ENCODE measurements around the gene AGRN.
"Not testable (repeated sequence)": the region's sequence is repeated elsewhere in the genome, so short reads cannot be mapped to it uniquely, and the experiment has no call there.

Gene AGRN

GRCh38 chr1:1020000-1020404 lies at the start of gene AGRN:
TSS of gene AGRN (plus strand) at chr1:1020120. CDS start at chr1:1020173, 53 bp downstream.
- no peak for DNase-seq (ENCODE audit: low spot score)

- DNase-seq (ENCODE audit: low spot score), result no peak
Observed at GRCh38 chr1:970242-970972, 49.5 kb upstream of the AGRN start.

- DNase-seq (ENCODE audit: low spot score), result no peak
Observed at GRCh38 chr1:970973-971730, 48.8 kb upstream of the AGRN start.

DNA sequence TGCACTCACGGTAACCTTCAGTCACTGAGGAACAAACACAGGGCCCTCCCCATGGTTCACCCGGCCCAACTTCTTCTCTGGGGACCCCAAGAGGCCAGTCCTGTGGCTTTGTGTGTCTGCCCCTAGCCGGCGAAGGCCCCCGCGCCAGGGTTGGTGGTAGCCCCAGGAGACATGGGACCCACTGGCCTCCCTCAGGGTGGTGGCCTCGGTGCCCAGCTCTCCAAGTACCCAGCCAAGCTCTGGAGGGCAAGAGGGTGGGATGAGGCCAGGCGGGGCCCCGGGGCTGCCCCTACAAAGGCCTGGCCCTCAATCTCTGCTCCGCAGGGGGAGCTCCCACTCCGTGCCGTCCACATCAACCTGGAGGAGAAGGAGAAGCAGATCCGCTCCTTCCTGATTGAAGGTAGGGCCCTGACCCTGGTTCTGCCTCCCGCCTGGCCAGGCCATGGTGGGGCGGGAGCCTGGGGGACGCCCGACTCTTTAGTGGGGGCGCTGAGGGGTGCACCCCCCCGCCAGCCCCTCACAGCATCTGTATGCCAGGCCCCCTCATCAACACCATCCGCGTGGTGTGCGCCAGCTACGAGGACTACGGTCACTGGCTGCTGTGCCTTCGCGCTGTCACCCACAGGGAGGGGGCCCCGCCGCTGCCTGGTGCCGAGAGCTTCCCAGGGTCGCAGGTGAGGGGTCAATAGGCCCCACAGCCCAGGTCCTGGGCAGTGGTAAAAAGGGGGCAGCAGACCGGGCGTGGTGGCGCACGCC lies 48.0 kb upstream of the AGRN start:
- DNase-seq (ENCODE audit: low spot score), result no peak

DNA sequence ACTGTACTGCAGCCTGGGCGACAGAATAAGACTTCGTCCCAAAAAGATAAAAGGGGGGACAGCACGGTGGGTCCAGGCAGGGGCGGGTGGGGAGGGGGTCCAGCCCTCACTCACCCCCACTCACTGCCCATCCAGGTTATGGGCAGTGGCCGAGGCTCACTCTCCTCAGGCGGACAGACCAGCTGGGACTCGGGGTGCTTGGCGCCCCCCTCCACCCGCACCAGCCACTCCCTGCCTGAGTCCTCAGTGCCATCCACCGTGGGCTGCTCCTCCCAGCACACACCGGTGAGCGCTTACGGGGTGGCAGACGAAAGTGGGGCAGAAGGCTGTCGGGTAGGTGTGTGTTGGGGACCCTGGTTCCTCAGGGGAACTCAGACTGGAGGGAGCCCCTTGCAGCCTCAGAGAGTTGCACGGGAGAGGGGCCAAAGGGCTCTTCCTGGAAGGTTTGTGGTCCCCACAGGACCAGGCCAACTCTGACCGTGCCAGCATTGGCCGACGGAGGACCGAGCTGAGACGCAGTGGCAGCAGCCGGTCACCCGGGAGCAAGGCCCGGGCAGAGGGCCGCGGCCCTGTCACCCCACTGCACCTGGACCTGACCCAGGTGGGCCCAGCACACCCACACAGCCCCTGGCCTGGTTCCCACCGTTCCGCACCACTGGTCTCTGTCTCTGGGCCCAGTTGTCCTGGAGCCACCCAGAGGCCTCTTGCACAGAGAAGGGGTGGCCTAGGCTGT lies 47.0 kb upstream of the AGRN start:
- DNase-seq (ENCODE audit: low spot score), result no peak

- no peak for DNase-seq (ENCODE audit: low spot score)
Observed at GRCh38 chr1:973459-974292, 46.2 kb upstream of the AGRN start.

DNA sequence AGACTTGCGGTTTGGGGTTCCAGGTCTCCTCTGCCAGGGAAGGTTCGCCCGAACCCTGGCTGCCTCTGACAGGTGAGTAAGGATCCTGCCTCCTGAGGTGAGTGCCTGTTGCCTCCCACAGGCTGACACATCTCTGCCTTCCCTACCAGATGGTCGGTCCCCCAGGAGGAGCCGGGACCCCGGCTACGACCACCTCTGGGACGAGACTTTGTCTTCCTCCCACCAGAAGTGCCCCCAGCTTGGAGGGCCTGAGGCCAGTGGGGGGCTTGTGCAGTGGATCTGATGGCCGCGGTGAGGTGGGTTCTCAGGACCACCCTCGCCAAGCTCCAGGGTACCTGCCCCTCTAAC lies 45.7 kb upstream of the AGRN start:
- no peak for DNase-seq (ENCODE audit: low spot score)

GRCh38 chr1:974687-975328 lies 45.1 kb upstream of the AGRN start:
- DNase-seq (ENCODE audit: low spot score), result no peak

- DNase-seq (ENCODE audit: low spot score), result no peak
Observed at GRCh38 chr1:975365-975764, 44.6 kb upstream of the AGRN start.

- peak; percentile 85 for DNase-seq (ENCODE audit: low spot score)
Observed at GRCh38 chr1:975896-976683, 43.8 kb upstream of the AGRN start.

DNA sequence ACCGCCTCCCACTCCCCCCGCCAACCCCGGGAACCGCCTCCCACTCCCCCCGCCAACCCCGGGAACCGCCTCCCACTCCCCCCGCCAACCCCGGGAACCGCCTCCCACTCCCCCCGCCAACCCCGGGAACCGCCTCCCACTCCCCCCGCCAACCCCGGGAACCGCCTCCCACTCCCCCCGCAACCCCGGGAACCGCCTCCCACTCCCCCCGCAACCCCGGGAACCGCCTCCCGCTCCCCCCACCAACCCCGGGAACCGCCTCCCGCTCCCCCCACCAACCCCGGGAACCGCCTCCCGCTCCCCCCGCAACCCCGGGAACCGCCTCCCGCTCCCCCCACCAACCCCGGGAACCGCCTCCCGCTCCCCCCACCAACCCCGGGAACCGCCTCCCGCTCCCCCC lies 43.1 kb upstream of the AGRN start:
- not testable (repeated sequence) for DNase-seq (ENCODE audit: low spot score)

- DNase-seq (ENCODE audit: low spot score), result no peak
Observed at GRCh38 chr1:978069-978834, 41.7 kb upstream of the AGRN start.

DNA sequence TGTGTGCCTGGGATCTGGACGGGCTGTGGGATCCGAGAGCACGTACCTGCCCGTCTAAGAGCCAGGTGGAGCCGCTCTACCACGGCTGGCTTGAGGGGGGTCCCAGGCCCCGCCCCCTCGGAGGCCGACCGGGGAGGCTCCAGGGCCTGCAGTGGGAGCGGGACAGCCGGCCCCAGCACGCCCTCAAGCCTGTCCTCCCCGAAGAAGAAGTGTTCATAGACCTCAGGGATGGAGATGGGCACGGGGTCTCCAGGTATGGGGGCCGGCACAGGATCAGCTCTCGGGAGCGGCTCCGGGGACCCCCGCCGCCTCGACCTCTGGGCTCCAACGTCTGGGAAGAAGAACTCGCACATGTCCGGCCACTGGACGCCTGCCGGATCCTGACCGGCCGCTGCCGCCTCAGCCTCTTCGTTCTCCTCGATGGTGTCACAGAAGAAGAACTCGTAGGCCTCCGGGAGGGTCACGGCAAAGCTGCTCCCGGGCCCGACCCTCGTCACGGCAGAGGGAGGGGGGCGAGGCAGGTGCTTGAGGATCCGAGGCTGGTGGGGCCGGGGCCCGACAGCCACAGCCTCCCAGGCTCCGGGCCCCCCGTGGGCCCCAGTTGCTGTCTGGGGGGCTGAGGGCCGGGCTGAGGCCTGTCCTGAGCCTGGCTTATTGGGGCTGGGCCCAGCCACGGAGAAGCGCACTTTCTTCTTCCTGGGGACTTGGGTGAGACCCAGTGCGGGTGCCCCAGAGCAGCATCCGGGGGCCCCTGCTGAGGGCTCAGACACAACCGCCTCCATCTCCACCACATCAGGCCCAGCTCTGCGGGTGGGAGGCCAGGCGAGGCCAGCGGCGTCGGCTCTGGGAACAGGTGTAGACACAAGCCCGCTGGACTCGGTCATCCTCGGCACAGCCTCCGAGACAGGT lies 40.8 kb upstream of the AGRN start:
- DNase-seq (ENCODE audit: low spot score), result no peak

- DNase-seq (ENCODE audit: low spot score), result no peak
Observed at GRCh38 chr1:979744-980072, 40.2 kb upstream of the AGRN start.

- no peak for DNase-seq (ENCODE audit: low spot score)
Observed at GRCh38 chr1:980137-980571, 39.8 kb upstream of the AGRN start.

DNA sequence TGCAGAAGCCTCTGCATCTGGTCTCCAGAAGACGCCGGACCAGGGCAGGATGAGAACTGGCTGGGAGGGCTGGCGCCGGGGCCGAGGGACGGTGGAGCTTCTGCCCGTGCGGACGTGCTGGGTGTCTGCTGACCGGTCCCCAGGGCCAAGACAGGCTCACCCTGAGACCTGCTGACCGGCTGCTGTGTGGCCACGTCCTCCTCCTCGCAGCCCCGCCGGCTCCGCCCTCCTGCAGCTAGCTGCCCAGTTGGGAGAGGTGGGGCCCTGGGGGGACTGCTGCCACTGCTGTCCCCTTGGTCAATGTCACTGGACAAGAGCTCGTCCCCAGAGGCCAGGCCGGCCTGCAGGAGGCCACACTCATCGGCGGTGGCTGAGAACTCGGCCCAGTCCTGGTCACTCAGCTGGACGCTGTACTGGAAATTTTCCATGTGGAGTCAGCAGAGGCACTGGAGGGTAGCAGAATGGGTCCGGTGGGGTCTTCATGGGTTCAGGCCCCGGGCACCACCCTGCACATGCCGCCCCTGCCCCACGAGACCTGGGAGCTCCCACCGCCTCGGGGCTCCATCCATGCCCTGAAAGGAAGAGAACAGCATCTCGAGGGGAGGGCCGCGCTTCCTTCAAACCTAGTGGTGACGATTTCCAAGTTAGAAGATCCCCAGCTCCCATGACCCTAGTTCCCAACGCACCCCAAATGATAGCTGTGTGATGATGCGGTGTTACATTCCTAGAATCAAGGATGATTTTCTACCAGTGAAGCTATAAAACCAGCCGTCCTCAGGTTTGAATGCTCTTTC lies 39.1 kb upstream of the AGRN start:
- no peak for DNase-seq (ENCODE audit: low spot score)

DNA sequence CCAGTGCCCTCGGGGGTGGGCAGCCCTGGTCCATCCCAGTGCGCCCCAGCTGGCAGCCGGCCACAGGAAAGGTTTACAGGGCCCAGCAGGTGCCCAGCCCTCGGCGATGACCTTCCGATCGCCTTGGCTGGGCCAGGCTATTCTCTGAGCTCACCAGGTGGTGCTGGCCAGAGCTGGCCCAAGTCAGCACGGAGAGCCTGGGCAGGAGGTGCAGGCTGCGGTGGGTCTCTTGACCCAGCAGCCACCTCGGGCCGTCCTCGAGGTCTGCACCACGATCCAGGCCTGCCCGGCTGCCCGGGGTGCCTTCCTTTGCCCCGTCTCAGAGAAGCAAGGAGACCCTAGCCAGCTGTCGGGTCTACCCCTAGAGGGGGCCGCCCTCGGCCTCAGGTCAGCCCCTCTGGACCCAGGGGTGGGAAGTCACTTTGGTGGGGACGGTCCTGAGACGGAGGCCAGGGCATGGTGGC lies 38.4 kb upstream of the AGRN start:
- DNase-seq (ENCODE audit: low spot score), result no peak
